ENCODE results near the gene GSPT2. TPM values are rescaled to one million over a fixed set of nuclear protein-coding genes. Genes with fewer than 3 reads are reported as not detected.

The GSPT2 gene
- total RNA-seq, 1 experiment from 2014 or later: 7.0 TPM

DNA sequence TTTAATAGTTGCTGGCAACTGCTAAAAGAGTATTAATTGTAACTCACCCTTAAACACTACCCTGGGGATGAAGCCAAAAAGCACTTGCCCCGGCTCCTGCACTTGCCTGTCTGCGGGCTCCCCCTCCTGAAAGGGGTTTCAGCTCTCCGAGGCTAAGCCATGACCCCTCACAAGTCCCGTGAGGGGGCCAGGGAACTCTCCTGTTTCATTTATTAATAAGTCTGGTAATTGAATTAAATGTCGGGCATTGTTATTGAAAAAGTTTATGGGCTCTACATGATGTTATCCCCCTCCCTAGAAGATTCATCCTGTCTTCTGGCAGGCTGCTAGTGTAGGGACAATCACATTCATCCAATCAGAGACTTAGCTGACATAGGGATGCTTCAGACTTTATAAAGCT, 23.3 kb downstream of the GSPT2 start:
- Histone ChIP-seq H3K4me2 (ENCODE audit: low read length) (no peak overlapping the region), H3K27me3 (ENCODE audit: low read length) (peaks cover 32% of the 10 kb centered on the region), H3K9me2 (replicated peaks; ENCODE audit: low read length) (no peaks in the 10 kb centered on the region), H3K79me2 (ENCODE audit: low read length) (no peaks in the 10 kb centered on the region), H4K20me1 (ENCODE audit: low read length) (no peaks in the 10 kb centered on the region), H3K9me3 (ENCODE audit: low read length) (no peaks in the 10 kb centered on the region), H3K9ac (ENCODE audit: low read length) (no peak overlapping the region), H2AFZ (ENCODE audit: low read length) (no peak overlapping the region), H3K4me1 (ENCODE audit: insufficient read depth, low read length) (no peaks in the 10 kb centered on the region), H3K4me3 (ENCODE audit: low read length) (no peak overlapping the region), H3F3A (ENCODE audit: low read length, unreplicated experiment) (no peaks in the 10 kb centered on the region), H3K36me3 (ENCODE audit: low read depth, low read length) (no peaks in the 10 kb centered on the region), H3K27ac (ENCODE audit: low read length) (no peak overlapping the region)
- DNase-seq (no peak), ATAC-seq (no peak)
- no TSS peak for BruUV-seq (replicated peaks)
- CTCF ChIA-PET: no interaction called here
- POLR2A ChIA-PET (ENCODE audit: unreplicated experiment): no interaction called here
- intact Hi-C loops (cut with micrococcal nuclease): no loop called here
- TF ChIP-seq EZH2 (IDR thresholded peaks at IDR 0.05; ENCODE audit: low read length, unreplicated experiment) (no peak), EZH2phosphoT487 (IDR thresholded peaks at IDR 0.05; ENCODE audit: borderline replicate concordance, low read length) (no peak)
- TF ChIP-seq, protein P1, sequence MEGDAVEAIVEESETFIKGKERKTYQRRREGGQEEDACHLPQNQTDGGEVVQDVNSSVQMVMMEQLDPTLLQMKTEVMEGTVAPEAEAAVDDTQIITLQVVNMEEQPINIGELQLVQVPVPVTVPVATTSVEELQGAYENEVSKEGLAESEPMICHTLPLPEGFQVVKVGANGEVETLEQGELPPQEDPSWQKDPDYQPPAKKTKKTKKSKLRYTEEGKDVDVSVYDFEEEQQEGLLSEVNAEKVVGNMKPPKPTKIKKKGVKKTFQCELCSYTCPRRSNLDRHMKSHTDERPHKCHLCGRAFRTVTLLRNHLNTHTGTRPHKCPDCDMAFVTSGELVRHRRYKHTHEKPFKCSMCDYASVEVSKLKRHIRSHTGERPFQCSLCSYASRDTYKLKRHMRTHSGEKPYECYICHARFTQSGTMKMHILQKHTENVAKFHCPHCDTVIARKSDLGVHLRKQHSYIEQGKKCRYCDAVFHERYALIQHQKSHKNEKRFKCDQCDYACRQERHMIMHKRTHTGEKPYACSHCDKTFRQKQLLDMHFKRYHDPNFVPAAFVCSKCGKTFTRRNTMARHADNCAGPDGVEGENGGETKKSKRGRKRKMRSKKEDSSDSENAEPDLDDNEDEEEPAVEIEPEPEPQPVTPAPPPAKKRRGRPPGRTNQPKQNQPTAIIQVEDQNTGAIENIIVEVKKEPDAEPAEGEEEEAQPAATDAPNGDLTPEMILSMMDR (conservative IDR thresholded peaks at IDR 0.05; ENCODE audit: low read depth, low read length): no peak

DNA sequence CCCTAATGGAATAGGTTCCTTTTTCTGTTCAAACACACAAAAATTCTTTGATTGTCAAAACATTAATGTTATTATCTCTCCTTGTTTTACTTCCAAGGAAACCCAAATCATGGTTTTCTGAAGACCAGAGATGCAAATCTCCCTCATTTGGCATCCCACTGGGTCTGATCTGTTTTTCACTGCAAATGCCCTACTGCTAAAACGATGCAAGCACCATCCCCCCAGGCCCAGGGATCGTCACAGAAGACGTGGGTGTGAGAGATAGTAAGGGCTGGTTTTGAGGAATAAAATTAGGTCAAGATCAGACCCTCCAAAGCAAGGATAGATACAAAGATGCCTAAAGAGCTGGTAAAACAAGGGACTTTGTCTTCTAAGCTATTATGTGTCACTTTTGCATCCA, 33.6 kb downstream of the GSPT2 start:
- Histone ChIP-seq H3K9me3 (ENCODE audit: low read length) (no peaks in the 10 kb centered on the region), H3K9me2 (replicated peaks; ENCODE audit: low read length) (no peaks in the 10 kb centered on the region), H3K27me3 (ENCODE audit: low read length) (peaks cover 23% of the 10 kb centered on the region), H3K36me3 (ENCODE audit: low read depth, low read length) (no peaks in the 10 kb centered on the region), H3K4me2 (ENCODE audit: low read length) (no peak overlapping the region), H3K4me3 (ENCODE audit: low read length) (no peak overlapping the region), H3K27ac (ENCODE audit: low read length) (no peak overlapping the region), H4K20me1 (ENCODE audit: low read length) (no peaks in the 10 kb centered on the region), H3F3A (ENCODE audit: low read length, unreplicated experiment) (no peaks in the 10 kb centered on the region), H3K4me1 (ENCODE audit: insufficient read depth, low read length) (no peaks in the 10 kb centered on the region), H3K9ac (ENCODE audit: low read length) (no peak overlapping the region), H3K79me2 (ENCODE audit: low read length) (no peaks in the 10 kb centered on the region), H2AFZ (ENCODE audit: low read length) (no peak overlapping the region)
- CTCF ChIA-PET: no interaction called here
- ATAC-seq (no peak), DNase-seq (no peak)
- POLR2A ChIA-PET (ENCODE audit: unreplicated experiment): no interaction called here
- BruUV-seq (replicated peaks): no TSS peak
- intact Hi-C loops (cut with micrococcal nuclease): no loop called here
- TF ChIP-seq EZH2phosphoT487 (IDR thresholded peaks at IDR 0.05; ENCODE audit: borderline replicate concordance, low read length): no peak
- no peak for TF ChIP-seq EZH2 (IDR thresholded peaks at IDR 0.05; ENCODE audit: low read length, unreplicated experiment)
- TF ChIP-seq, protein P1 (conservative IDR thresholded peaks at IDR 0.05; ENCODE audit: low read depth, low read length): no peak

DNA sequence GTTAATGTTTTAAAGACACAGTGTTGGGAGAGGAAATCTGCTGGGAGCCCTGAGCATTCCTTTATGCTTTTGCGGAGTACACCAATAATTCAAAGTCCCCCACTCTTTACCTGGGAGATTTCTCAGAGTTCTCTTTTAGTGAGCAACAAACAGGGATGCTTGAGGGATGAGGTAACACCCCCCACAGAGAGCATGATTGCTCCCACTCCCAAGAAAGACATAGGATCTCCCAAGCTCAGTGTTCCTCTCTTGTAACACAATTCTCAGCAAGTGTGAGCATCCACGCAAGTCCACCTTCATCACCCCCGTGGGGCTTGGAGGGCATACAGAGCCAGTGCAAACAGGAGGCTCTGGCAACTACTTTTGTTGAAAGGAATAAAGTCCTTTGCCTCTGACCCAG, 36.1 kb downstream of the GSPT2 start:
- Histone ChIP-seq H3K27ac (ENCODE audit: low read length) (no peak overlapping the region), H4K20me1 (ENCODE audit: low read length) (no peaks in the 10 kb centered on the region), H3K27me3 (ENCODE audit: low read length) (peaks cover 32% of the 10 kb centered on the region), H3K4me2 (ENCODE audit: low read length) (no peak overlapping the region), H3F3A (ENCODE audit: low read length, unreplicated experiment) (no peaks in the 10 kb centered on the region), H3K9ac (ENCODE audit: low read length) (no peak overlapping the region), H3K9me2 (replicated peaks; ENCODE audit: low read length) (no peaks in the 10 kb centered on the region), H3K4me3 (ENCODE audit: low read length) (no peak overlapping the region), H3K79me2 (ENCODE audit: low read length) (no peaks in the 10 kb centered on the region), H3K9me3 (ENCODE audit: low read length) (no peaks in the 10 kb centered on the region), H3K4me1 (ENCODE audit: insufficient read depth, low read length) (no peaks in the 10 kb centered on the region), H3K36me3 (ENCODE audit: low read depth, low read length) (no peaks in the 10 kb centered on the region), H2AFZ (ENCODE audit: low read length) (no peak overlapping the region)
- intact Hi-C loops (cut with micrococcal nuclease): no loop called here
- POLR2A ChIA-PET (ENCODE audit: unreplicated experiment): no interaction called here
- DNase-seq: no peak
- CTCF ChIA-PET: no interaction called here
- no TSS peak for BruUV-seq (replicated peaks)
- no peak for ATAC-seq
- TF ChIP-seq EZH2phosphoT487 (IDR thresholded peaks at IDR 0.05; ENCODE audit: borderline replicate concordance, low read length) (no peak), EZH2 (IDR thresholded peaks at IDR 0.05; ENCODE audit: low read length, unreplicated experiment) (no peak)
- TF ChIP-seq, protein P1 (conservative IDR thresholded peaks at IDR 0.05; ENCODE audit: low read depth, low read length): no peak

Measured in PC-3 (cell line).